ENCODE data around the gene ULK4.
"Not testable (repeated sequence)": the region's sequence is repeated elsewhere in the genome, so short reads cannot be mapped to it uniquely, and the experiment has no call there.

Gene ULK4

DNA sequence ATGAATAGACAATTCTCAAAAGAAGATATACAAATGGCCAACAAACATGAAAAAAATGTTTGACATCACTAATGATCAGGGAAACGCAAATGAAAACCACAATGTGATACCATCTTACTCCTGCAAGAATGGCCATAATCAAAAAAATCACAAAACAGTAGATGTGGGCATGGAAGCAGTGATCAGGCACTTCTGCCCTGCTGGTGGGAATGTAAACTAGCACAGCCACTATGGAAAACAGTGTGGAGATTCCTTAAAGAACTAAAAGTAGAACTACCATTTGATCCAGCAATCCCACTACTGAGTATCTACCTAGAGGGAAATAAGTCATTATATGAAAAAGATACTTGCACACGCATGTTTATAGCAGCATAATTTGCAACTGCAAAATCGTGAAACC lies 677.0 kb downstream of the ULK4 start:
- in situ Hi-C loops (cut with HindIII; ENCODE audit: low sequenced_read_pairs) = not testable (repeated sequence)

DNA sequence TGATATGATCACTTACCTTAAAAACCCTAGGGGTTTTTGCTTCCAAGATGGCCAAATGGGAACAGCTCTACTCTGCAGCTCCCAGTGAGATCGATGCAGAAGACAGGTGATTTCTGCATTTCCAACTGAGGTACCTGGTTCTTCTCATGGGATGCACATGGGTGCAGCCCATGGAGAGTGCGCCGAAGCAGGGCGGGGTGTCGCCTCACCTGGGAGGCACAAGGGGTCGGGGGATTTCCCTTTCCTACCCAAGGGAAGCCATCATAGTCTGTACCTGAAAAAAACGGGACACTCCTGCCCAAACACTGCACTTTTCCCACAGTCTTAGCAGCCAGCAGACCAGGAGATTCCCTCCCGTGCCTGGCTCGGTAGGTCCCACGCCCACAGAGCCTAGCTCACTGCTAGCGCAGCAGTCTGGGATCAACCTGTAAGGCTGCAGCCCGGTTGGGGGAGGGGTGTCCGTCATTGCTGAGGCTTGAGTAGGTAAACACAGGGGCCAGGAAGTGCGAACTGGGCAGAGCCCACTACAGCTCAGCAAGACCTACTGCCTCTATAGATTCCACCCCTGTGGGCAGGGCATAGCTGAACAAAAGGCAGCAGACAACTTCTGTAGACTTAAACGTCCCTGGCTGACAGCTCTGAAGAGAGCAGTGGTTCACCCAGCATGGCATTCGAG lies 684.0 kb downstream of the ULK4 start:
- in situ Hi-C loops (cut with HindIII; ENCODE audit: low sequenced_read_pairs) = no loop called here

DNA sequence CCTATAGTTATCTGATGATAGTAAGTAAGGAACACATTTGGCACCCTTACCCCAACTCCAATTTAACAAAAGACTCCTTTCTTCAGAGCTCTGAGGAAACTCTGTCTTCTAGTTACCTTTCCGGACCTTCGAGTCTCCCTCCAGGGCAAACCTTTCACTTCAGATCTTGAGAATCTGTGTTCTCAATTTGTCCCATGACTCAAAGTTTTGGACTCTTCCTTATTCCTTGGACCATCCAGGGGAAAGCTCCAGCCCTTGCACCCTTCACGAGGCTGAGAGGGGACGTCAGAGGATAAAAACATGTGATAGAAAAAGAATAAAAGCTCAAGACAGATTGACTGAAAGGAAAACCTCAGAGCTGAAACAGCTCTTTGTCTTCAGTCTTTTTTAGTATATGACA lies 685.7 kb downstream of the ULK4 start:
- in situ Hi-C loops (cut with HindIII; ENCODE audit: low sequenced_read_pairs) = no loop called here

DNA sequence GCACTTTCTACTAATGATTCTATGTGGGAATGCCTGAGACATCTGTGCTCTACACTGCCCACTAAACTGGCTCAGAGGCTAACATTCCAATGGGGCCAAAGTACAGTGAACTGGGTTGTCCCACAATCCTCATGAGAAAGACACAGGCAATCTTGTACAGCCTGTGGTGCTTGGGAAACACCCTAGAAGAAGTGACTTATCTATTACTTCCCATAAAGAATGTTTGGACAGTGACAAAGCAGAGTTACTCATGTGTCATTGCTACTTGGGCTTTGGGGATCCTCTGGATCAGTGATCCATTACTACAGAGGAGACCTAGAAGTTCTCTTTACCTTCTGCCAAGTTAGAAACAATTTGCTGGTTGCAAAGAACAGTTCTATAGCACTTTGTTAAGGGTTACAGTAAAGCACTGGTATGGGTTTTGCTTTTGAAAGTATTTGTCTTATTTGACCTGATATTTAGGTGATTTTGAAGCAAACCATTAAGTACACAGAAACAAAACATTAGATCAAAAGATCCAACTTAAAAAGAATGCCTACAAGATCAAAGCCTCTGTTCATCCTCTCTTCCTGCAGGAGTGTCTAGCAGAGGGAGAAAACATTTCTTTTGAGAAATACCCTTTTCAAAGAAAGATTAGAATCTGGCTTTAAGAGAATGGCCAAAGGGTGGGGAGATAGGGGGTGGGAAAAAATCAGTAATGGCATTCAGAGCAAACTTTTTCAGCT lies 686.8 kb downstream of the ULK4 start:
- in situ Hi-C loops (cut with HindIII; ENCODE audit: low sequenced_read_pairs) = no loop called here

DNA sequence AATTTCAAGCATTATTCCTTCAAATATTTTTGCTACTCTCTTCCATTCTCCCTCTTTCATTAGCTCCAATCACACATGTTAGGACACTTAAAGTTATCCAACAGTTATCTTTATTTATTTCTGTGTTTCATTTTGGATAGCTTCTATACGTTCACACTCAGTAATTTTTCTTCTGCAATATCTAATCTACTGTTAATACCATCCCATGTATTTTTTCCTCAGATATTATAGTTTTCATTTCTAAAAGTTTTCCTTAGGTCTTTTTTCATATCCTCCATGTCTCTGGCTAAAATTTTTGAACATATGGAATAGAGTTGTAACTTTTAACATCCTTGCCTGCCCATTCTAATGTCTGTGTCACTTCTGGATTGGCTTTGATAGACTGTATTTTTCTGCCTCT lies 689.2 kb downstream of the ULK4 start:
- in situ Hi-C loops (cut with HindIII; ENCODE audit: low sequenced_read_pairs) = no loop called here

DNA sequence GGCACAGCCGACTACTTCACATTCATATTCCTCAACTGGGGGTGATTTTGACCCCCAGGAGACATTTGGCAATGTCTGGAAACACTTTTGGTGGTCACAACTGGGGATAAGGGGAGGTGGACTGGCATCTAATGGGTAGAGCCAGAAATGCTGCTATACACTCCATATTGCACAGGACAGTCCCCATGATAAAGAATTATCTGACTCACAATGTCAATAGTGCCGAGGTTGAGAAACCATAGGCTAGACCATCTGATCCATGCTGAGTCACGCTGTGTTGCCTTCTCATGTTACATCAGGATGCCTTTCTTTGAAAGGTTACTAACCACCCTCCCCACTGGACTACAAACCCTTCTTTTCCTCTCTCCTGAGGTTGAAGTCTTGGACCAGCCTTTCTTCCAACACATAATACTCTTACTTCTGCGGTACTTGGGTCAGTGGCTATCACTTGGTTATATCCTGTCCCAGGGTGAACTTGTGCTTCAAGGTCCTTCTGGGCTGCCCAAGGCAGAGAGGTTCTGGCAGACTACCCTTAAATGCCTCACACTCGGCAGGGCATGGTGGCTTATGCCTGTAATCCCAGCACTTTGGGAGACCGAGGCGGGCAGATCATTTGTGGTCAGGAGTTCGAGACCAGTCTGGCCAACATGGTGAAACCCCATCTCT lies 693.8 kb downstream of the ULK4 start:
- in situ Hi-C loops (cut with HindIII; ENCODE audit: low sequenced_read_pairs) = no loop called here

DNA sequence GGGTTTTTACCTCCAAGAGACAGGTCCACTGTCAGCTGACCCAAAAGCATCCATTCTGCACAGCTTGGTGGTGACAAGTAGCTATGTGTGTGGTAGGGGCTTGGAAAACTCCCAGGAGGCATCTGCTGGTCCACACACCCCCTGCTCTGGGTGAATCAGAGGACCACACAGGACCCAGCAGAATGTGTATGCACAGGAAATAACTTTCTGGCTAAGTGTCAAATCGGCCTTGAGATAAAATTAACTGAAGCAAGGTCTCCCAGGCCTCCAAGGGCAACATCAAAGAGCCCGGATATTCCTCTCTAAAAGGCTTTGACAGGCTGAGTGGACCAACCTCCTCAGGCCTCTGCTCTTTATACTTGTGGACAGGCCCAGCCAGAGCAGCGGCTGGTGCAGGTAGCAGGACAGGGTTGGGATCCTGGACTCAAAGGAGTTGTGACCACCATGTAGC lies 696.1 kb downstream of the ULK4 start:
- in situ Hi-C loops (cut with HindIII; ENCODE audit: low sequenced_read_pairs) = no loop called here

DNA sequence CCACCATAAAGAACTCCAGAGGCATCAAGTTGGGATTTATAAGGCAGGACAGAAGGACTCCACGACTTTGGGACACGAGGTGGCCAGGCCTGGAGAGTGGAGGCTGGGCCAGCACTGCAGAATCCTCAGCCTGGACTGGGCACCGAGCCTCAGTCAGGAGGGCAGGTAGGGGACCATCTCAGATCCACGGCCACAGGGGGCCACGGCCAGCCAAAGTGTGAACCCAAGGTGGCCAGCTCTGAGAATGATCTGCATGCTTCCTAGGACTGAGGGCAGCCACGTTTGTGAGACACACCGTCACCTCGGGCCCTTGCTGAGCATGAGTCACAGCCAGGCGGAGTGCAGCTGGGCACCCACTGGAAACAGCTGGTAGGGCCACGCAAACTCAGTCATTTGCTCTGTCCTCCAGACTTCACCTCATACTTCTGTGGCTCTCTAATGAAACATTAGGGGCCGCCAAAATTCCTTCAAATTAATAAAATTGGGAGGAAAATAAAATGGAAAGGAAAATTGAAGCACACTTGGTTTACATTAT lies 696.8 kb downstream of the ULK4 start:
- in situ Hi-C loops (cut with HindIII; ENCODE audit: low sequenced_read_pairs) = no loop called here

DNA sequence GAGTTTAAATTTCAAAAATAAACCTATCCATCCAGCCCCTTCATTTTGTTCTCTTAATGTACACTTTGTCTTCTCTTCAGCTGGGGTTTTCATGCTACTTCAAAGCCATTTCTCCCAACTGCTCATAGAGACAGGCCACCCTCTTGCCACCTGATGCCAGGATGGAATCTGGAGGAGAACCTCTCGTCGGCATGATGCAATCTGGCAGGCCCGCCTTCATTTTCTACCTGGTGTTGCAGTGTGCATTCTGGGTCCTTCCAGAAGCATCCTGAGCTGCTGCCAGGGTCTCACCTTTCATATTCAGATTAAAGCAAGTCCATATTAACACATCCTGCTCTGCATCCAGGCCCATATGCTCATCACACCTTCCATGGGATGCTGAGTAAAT lies 701.8 kb downstream of the ULK4 start:
- in situ Hi-C loops (cut with HindIII; ENCODE audit: low sequenced_read_pairs) = no loop called here

DNA sequence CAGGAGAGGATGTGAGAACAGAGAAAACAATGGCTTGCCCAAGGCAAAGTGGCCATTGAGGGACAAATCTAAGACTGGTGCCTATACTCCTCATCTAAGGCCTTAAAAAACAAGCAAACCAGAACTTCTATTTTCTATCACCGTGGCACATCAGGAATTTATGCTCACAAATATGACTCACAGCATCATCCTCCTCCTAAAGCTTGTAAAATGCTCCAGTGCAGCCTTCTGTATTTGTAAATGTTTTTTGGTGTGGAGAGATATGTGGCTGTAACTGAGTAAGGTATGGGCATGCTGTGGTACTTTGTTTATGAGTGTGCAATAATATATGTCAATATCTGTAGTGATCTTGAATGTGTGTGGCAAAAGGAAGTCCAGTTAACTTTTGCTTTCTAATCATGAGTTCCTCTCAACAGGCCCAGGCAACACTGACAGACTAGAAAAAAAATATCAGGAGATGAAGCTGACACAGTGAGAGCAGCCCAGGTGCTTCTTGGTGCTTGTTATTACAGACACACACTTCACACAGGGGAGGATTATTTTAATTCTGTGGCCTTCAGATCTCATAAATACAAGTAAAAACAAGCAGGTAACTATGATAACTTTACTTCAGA lies 702.3 kb downstream of the ULK4 start:
- in situ Hi-C loops (cut with HindIII; ENCODE audit: low sequenced_read_pairs) = no loop called here

DNA sequence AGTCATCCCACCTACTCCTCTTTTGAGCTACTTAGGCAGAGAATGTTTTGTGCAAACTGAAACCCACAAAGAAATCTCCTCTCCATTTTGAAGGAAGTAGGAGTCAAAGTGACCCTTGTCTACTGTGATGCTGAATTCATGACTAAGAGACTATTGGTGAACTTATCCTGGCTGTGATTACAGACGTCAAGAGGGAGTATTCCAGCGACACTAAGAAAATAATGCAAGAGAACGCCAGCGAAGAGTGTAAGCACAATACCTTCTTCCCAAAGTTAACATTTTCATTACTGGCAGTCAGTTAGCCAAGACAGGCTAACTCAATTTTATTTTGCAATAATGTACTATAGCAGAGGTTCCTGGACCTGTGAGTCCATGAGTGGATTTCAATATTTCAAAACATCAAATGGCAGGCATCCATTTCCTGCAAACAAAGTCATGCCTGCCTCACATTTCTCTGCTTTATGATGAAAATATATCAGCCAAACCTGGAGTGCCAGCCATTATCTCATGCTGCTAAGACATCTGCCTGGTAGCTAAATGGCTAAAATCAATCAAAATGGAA lies 703.6 kb downstream of the ULK4 start:
- in situ Hi-C loops (cut with HindIII; ENCODE audit: low sequenced_read_pairs) = no loop called here

DNA sequence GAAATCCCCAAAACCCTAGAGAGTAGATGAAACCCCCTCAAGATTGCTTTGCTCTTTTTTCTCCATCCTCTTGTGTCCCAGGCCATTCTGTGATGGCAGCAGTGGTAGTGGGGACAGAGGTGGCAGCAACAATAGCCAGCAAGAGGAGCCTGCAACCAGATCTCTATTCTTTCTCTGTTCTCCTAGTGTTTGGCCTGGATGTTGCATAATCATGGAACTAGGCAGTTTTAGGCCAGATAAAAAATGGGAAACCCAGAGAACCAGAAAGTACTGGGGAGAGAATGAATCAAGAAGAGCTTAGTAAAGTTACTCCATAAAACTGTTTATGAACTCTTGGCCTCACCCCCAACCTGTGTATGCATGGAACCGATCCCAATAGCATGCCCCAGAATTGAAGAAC lies 710.3 kb downstream of the ULK4 start:
- in situ Hi-C loops (cut with HindIII; ENCODE audit: low sequenced_read_pairs) = no loop called here

DNA sequence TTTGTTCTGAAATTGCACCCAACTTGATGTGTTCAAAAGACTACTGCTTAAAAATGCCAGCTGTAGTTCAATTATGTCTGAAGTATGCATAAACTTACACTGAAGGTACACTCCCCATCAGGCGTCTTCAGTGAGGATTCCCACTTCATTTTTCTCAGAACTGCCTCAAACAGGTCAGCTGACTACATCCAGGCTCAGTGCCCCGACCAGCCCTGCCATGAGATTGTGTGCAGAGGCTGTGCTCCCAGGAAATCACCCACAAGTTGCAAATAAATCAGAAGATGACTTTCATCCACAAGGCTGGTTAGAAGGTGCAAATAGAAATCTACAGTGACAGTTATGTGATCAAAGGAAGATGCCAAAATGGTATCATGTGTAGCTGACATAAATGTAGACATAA lies 711.1 kb downstream of the ULK4 start:
- in situ Hi-C loops (cut with HindIII; ENCODE audit: low sequenced_read_pairs) = no loop called here

DNA sequence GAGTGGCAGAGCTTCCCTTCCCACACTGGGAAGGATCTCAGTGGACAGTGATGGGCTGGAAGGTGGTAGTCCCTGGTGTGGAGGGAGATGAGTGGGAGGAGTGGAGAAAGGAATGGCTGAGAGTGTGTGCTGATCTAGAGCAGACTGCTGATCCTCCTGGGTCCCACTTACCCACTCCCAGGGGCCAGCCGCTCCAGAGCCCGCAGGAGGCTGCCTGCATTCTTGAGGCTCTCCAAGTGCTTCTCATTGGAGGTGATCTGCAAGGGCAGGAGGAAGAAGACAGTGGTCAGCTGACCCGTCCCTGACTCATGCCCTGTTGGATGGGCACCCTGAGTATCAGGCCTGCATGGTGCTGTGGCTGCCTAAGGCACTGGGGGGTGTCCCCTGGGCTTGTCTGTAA lies 712.6 kb downstream of the ULK4 start:
- in situ Hi-C loops (cut with HindIII; ENCODE audit: low sequenced_read_pairs) = no loop called here

DNA sequence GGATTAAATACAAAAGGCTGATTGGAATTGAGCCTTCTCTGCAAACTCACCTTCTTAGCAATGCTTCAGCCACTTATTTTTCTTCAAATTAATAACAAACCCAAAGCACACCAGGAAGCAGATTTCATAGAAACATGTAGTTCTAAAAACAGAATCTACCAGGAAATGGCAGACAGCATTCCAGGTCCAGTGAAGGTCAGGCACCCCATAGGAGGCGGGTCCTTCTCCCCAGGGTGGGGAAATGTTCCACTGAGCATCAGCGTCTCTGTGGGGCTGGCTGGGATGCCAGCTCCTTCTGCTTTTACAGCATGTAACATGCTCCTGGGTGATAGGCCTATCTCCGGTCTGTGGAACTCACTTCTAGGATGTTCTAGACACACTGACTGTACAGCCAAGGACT lies 713.4 kb downstream of the ULK4 start:
- in situ Hi-C loops (cut with HindIII; ENCODE audit: low sequenced_read_pairs) = no loop called here

DNA sequence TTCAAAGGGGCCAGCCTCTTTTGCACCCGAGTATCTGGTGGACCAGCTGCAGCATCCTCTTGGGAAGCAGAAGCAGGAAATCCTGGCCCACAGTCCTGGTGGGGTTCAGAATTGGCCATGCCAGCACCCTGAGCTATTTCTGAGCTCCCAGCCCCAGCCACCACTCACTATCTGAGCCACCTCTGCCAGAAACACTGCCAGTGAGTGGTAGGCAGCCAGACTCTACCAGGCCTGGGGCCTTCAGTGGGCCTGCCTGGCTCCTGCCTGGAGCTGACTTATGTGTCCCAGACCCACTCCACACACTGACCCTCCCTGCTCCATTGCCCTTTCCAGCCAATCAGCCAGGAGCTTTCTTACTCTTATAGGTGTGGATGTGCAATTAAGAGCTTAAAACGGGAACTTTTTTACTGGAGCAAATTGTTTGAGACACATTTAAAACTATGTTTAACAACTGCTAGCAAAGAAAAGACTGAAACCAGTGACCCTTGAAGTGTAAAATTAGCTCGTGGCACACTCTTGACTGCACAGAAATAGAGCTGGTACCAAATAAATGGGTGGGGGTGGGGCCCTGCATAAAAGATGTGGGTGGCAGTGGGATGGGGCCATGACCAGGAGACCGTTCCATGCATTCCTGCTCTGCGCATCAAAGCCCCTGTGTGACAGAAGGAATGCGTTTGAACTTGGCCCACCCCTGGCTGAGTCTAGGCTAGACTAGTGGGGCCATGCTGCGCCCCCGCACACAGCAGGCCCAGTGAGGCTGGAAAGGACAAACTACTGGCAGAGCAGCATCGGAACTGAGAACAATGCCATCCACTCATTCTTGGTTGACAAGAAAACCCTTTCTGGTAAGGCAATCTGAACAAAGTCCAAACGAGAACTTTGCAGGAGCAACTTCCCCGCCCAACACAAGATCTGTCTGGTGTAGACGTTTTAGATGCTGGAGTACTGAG lies 714.6 kb downstream of the ULK4 start:
- in situ Hi-C loops (cut with HindIII; ENCODE audit: low sequenced_read_pairs) = no loop called here

DNA sequence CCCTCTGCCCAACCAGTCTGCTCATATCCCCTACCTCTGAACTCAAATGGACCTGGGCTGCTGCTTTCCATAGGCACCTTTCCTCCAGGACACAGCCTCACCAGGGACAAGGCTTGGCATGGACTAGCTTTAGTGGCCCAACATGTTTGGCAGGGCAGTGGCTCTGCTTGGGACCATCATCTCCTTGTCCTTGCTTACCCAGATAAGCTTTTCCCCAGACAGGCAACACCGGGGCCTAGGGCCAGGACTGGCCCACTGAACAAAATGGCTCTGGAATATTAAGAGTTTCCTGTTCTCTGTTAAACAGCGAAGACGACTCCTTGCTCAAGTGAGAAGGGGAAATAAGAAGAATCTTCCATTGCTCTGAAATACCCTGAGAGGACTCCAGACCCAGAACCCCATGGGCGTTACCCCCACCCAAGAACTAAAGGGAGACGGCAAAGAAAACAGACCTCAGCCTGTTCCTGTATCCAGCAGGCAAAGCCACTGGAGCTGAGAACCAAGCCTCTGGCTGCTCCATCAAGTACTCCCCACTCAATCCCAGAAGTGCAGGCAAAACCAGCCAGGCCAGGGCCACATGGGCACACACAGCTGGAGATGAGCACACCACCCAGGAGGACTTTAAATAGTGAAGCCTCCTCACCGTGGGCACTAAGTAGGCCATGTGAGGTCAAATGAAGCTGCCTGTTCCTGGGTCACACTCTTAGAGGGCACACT lies 717.1 kb downstream of the ULK4 start:
- in situ Hi-C loops (cut with HindIII; ENCODE audit: low sequenced_read_pairs) = no loop called here

DNA sequence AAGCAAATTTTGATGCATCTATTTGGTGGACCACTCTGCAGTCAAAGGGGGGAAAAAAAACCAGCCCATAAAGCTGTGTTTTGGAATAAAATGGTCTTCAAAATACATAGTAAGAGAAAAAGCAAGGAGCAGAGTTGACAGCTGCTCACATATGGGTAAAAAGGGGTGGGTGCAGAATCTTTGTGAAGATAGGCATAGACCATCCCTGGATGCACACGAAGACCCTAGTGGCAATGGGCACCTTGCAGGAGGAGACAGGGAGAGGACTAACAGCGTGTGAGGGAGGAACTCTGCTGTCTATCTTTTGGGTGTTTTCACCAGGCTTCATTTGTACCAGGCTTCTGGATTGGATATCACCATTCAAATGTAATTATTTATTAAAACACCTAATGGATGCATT lies 718.7 kb downstream of the ULK4 start:
- in situ Hi-C loops (cut with HindIII; ENCODE audit: low sequenced_read_pairs) = no loop called here

DNA sequence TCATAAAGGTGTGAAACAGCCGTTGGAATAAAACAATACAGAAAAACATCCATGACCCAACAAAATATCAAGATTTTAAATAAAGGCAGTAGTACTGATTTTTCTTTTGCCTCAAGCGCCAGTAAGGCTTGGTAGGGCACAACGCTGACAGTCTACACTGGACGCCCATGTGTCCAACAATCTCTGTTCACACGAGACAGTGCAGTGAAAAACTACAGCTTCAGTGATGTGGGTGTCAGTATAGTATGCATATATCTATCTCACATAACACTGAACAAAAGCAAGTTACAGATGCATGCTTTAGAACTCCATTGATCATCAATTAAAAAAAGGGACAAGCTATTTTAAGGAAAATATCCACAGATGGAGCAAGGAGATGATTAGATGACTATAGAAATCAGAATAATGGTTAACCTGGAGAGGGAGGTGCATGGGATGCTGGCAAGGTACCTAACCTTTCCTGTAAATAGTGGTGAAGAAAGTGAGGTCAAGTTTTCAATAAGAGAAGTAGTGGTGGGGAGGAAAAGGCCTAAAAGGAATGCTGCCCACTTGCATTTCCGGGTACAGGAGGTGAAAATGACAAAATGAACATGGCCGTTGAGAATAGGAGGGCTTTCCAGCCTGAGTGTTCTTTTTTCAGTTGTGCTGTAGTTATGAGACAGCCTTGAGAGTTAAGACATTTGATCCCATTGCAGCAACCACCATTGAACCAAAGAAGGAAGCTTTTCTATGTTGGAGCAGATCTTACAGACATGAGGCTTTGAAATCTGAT lies 719.9 kb downstream of the ULK4 start:
- in situ Hi-C loops (cut with HindIII; ENCODE audit: low sequenced_read_pairs) = no loop called here

All from DLD1 (cell line).